ENCODE measurements around the gene ZNF672. TPM values are rescaled to one million over a fixed set of nuclear protein-coding genes. Genes with fewer than 3 reads are reported as not detected.

ZNF672 gene
- total RNA-seq, 1 donor: 73.2 TPM

- no peak for DNase-seq (ENCODE audit: low read depth in 2 of 3, low spot score in 2 of 3)
Observed at GRCh38 chr1:248852481-248853405, 14.7 kb downstream of the ZNF672 start.

- DNase-seq (ENCODE audit: low read depth in 2 of 3, low spot score in 2 of 3): no peak
Observed at GRCh38 chr1:248853663-248854375, 15.8 kb downstream of the ZNF672 start.

- no peak for DNase-seq (ENCODE audit: low read depth in 2 of 3, low spot score in 2 of 3)
Observed at GRCh38 chr1:248855580-248855979, 17.6 kb downstream of the ZNF672 start.

- DNase-seq (ENCODE audit: low read depth in 2 of 3, low spot score in 2 of 3): no peak
Observed at GRCh38 chr1:248856176-248856575, 18.2 kb downstream of the ZNF672 start.

GRCh38 chr1:248857201-248857600 lies 19.2 kb downstream of the ZNF672 start:
- DNase-seq (ENCODE audit: low read depth in 2 of 3, low spot score in 2 of 3): no peak

- no peak for DNase-seq (ENCODE audit: low read depth in 2 of 3, low spot score in 2 of 3)
Observed at GRCh38 chr1:248857749-248858095, 19.7 kb downstream of the ZNF672 start.

- peak in 1 of 3 donors; percentile 21 for DNase-seq (ENCODE audit: low read depth in 2 of 3, low spot score in 2 of 3)
Observed at GRCh38 chr1:248858096-248858890, 20.3 kb downstream of the ZNF672 start.

- peak; percentile 91 to 99 (median 98) for DNase-seq (ENCODE audit: low read depth in 2 of 3, low spot score in 2 of 3)
Observed at GRCh38 chr1:248858891-248859889, 21.2 kb downstream of the ZNF672 start, which contains the start of gene ZNF692. Gene ZNF692 (minus strand): TSS chr1:248859085. CDS start chr1:248858309, 776 bp downstream.

GRCh38 chr1:248860007-248860406 lies 22.0 kb downstream of the ZNF672 start:
- DNase-seq (ENCODE audit: low read depth in 2 of 3, low spot score in 2 of 3): no peak

GRCh38 chr1:248861616-248862015 lies 23.6 kb downstream of the ZNF672 start:
- DNase-seq (ENCODE audit: low read depth in 2 of 3, low spot score in 2 of 3): no peak

- no peak for DNase-seq (ENCODE audit: low read depth in 2 of 3, low spot score in 2 of 3)
Observed at GRCh38 chr1:248862695-248862997, 24.6 kb downstream of the ZNF672 start.

- DNase-seq (ENCODE audit: low read depth in 2 of 3, low spot score in 2 of 3): peak; percentile 40 to 82 (median 73)
Observed at GRCh38 chr1:248862998-248863881, 25.2 kb downstream of the ZNF672 start.

- DNase-seq (ENCODE audit: low read depth in 2 of 3, low spot score in 2 of 3): no peak
Observed at GRCh38 chr1:248871837-248872401, 33.9 kb downstream of the ZNF672 start.

- DNase-seq (ENCODE audit: low read depth in 2 of 3, low spot score in 2 of 3): peak in 2 of 3 donors; percentile 75 to 79
Observed at GRCh38 chr1:248872752-248873408, 34.9 kb downstream of the ZNF672 start.

GRCh38 chr1:248873409-248873992 lies 35.5 kb downstream of the ZNF672 start:
- DNase-seq (ENCODE audit: low read depth in 2 of 3, low spot score in 2 of 3): peak; percentile 76 to 97 (median 93)

- DNase-seq (ENCODE audit: low read depth in 2 of 3, low spot score in 2 of 3): peak; percentile 73 to 94 (median 88)
Observed at GRCh38 chr1:248873993-248874533, 36.0 kb downstream of the ZNF672 start.

- DNase-seq (ENCODE audit: low read depth in 2 of 3, low spot score in 2 of 3): no peak
Observed at GRCh38 chr1:248881261-248881660, 43.2 kb downstream of the ZNF672 start.

Measured in hematopoietic multipotent progenitor cell (in vitro differentiated cells).